ENCODE measurements around the gene INTS2.

- TF ChIP-seq, protein P1, sequence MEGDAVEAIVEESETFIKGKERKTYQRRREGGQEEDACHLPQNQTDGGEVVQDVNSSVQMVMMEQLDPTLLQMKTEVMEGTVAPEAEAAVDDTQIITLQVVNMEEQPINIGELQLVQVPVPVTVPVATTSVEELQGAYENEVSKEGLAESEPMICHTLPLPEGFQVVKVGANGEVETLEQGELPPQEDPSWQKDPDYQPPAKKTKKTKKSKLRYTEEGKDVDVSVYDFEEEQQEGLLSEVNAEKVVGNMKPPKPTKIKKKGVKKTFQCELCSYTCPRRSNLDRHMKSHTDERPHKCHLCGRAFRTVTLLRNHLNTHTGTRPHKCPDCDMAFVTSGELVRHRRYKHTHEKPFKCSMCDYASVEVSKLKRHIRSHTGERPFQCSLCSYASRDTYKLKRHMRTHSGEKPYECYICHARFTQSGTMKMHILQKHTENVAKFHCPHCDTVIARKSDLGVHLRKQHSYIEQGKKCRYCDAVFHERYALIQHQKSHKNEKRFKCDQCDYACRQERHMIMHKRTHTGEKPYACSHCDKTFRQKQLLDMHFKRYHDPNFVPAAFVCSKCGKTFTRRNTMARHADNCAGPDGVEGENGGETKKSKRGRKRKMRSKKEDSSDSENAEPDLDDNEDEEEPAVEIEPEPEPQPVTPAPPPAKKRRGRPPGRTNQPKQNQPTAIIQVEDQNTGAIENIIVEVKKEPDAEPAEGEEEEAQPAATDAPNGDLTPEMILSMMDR (IDR thresholded peaks at IDR 0.05): no peak
- no peak for TF ChIP-seq EZH2 (IDR thresholded peaks at IDR 0.05; ENCODE audit: borderline replicate concordance, insufficient read depth, low read depth, low read length, poor library complexity, severe bottlenecking)
Observed at GRCh38 chr17:61862105-61862574, 65.6 kb downstream of the INTS2 start.

Data from B cell (primary cell).